Stomach (tissue), 4 donors: ENCODE data around the gene TNFRSF6B.

Experiments used
- CTCF ChIP-seq, 7 experiments: fragments of 450-650 bp in 4 of 7; fragments of 200-600 bp in 3 of 7; sonication (generic) in 3 of 7; IDR thresholded peaks; one replicate each; pipeline ENCODE4 v1.5.1; 2016 to 2019; ENCODE audit warnings: antibody characterized with exemption in 7 of 7, control low read depth in 2 of 7, mild to moderate bottlenecking in 1 of 7
- EP300 ChIP-seq: sonication (generic); formaldehyde crosslinking; IDR thresholded peaks from one replicate; pipeline ENCODE4 v1.6.1; 2017; ENCODE audit warnings: antibody characterized with exemption
- POLR2A ChIP-seq, 4 donors: fragments of 450-650 bp; IDR thresholded peaks; one replicate each; pipeline ENCODE4 v1.6.1; 2016; ENCODE audit warnings: antibody characterized with exemption in 4 of 4, control low read depth in 2 of 4, mild to moderate bottlenecking in 1 of 4, moderate library complexity in 1 of 4
- POLR2AphosphoS5 ChIP-seq, 3 donors: sonication (generic); formaldehyde crosslinking; IDR thresholded peaks; one replicate each; pipeline ENCODE4 v1.6.1; 2016; ENCODE audit warnings: antibody characterized with exemption in 3 of 3

GRCh38 chr20:63692436-63693082 is 3.9 kb upstream of the TNFRSF6B start:
- TF ChIP-seq CTCF (IDR thresholded peaks at IDR 0.05), result no peak
- no peak for TF ChIP-seq EP300
- TF ChIP-seq POLR2AphosphoS5 (IDR thresholded peaks at IDR 0.05), result no peak
- no peak for TF ChIP-seq POLR2A (IDR thresholded peaks at IDR 0.05)
